Smooth muscle cell (in vitro differentiated cells): ENCODE results near the gene UBASH3B. TPM values are rescaled to one million over a fixed set of nuclear protein-coding genes. Genes with fewer than 3 reads are reported as not detected.

ENCODE experiments used
- DNase-seq: peaks from one replicate; lab custom pipeline; 2025; ENCODE audit not compliant: unreplicated experiment; lab: John Stamatoyannopoulos, UW
- H2AFZ ChIP-seq: fragments of 200-600 bp; sonication (generic); 2 replicates; pipeline ENCODE4 v1.6.0; 2016; ENCODE audit warnings: antibody characterized with exemption, low read depth, mild to moderate bottlenecking
- H3F3A ChIP-seq: fragments of 200-600 bp; sonication (generic); 2 replicates; pipeline ENCODE4 v1.6.0; 2017; ENCODE audit warnings: antibody characterized with exemption, low read depth
- H3K27ac ChIP-seq: fragments of 200-600 bp; sonication (generic); 2 replicates; pipeline ENCODE4 v1.5.1; 2016; ENCODE audit warnings: low read depth, mild to moderate bottlenecking
- H3K27me3 ChIP-seq: fragments of 200-600 bp; sonication (generic); 2 replicates; pipeline ENCODE4 v1.6.1; 2016; ENCODE audit warnings: low read depth, mild to moderate bottlenecking
- H3K36me3 ChIP-seq: fragments of 200-600 bp; sonication (generic); 2 replicates; pipeline ENCODE4 v1.5.1; 2016; ENCODE audit warnings: low read depth
- H3K4me1 ChIP-seq: fragments of 200-600 bp; sonication (generic); 2 replicates; pipeline ENCODE4 v1.5.1; 2016; ENCODE audit warnings: low read depth
- H3K4me2 ChIP-seq: fragments of 200-600 bp; sonication (generic); 2 replicates; pipeline ENCODE4 v1.6.0; 2016; ENCODE audit warnings: mild to moderate bottlenecking
- H3K4me3 ChIP-seq: fragments of 200-600 bp; sonication (generic); 2 replicates; pipeline ENCODE4 v1.5.1; 2016; ENCODE audit warnings: mild to moderate bottlenecking
- H3K79me2 ChIP-seq: fragments of 200-600 bp; sonication (generic); 2 replicates; pipeline ENCODE4 v1.6.0; 2016; ENCODE audit warnings: low read depth, mild to moderate bottlenecking
- H3K9ac ChIP-seq: fragments of 200-600 bp; sonication (generic); 2 replicates; pipeline ENCODE4 v1.6.0; 2016; ENCODE audit warnings: low read depth
- H3K9me3 ChIP-seq: fragments of 200-600 bp; sonication (generic); replicated peaks from 2 replicates; pipeline ENCODE4 v1.5.1; 2016; ENCODE audit warnings: low read depth
- H4K20me1 ChIP-seq: fragments of 200-600 bp; sonication (generic); 2 replicates; pipeline ENCODE4 v1.6.0; 2016; ENCODE audit warnings: low read depth
- CTCF ChIP-seq: fragments of 200-600 bp; sonication (generic); IDR thresholded peaks from 2 replicates; pipeline ENCODE4 v1.5.1; 2017; ENCODE audit warnings: borderline replicate concordance, mild to moderate bottlenecking, antibody characterized with exemption; ENCODE audit not compliant: insufficient read depth, poor library complexity, severe bottlenecking
- WGBS: methylation state at CpG from one replicate; pipeline ENCODE4 v1.1.7; 2016; ENCODE audit warnings: low lambda C conversion rate; 5-methylcytosine and 5-hydroxymethylcytosine counted together
- polyA plus RNA-seq: library from polyadenylated mRNA; unstranded; fragments of >200 nt; fragmentation: Nextera tagmentation; extraction: Ambion mirVana; gene quantifications from 2 replicates; pipeline ENCODE4 v1.2.1, GENCODE V29; 2016
- total RNA-seq: library from RNA; depleted of rRNA; stranded (reverse); fragments of >200 nt; gene quantifications from 2 replicates; pipeline ENCODE4 v1.2.3, GENCODE V29; 2014

The UBASH3B gene
- total and polyA plus RNA-seq, 2 experiments from 2014 or later = 15.8 to 30.5 TPM

- H3K9ac ChIP-seq = no peak overlapping the region
- H3K79me2 ChIP-seq = peaks cover 31% of the 10 kb centered on the region
- TF ChIP-seq CTCF = no peak
- DNase-seq = no peak
- H3K4me3 ChIP-seq = no peak overlapping the region
- no peaks in the 10 kb centered on the region for H3K9me3 ChIP-seq
- no peaks in the 10 kb centered on the region for H3K36me3 ChIP-seq
- H3K27me3 ChIP-seq = no peaks in the 10 kb centered on the region
- WGBS = 66% methylated on average over 5 of the region's 5 CpGs
- H2AFZ ChIP-seq = no peak overlapping the region
- H4K20me1 ChIP-seq = no peaks in the 10 kb centered on the region
- peaks cover 13% of the 10 kb centered on the region for H3K4me1 ChIP-seq
- peaks cover 7% of the 10 kb centered on the region for H3F3A ChIP-seq
- H3K27ac ChIP-seq = no peak overlapping the region
- H3K4me2 ChIP-seq = no peak overlapping the region
Observed at GRCh38 chr11:122711831-122712381, 56.4 kb downstream of the UBASH3B start.

GRCh38 chr11:122714004-122714403, 58.5 kb downstream of the UBASH3B start:
- Histone ChIP-seq H3F3A (peaks cover 7% of the 10 kb centered on the region), H3K27ac (no peak overlapping the region), H3K79me2 (peaks cover 40% of the 10 kb centered on the region), H3K9me3 (no peaks in the 10 kb centered on the region), H3K27me3 (no peaks in the 10 kb centered on the region), H4K20me1 (no peaks in the 10 kb centered on the region), H3K4me1 (peaks cover 13% of the 10 kb centered on the region), H3K9ac (no peak overlapping the region), H3K36me3 (no peaks in the 10 kb centered on the region), H3K4me3 (no peak overlapping the region), H3K4me2 (no peak overlapping the region), H2AFZ (no peak overlapping the region)
- 95% methylated on average over 5 of the region's 5 CpGs for WGBS
- DNase-seq = no peak
- TF ChIP-seq CTCF = no peak

- Histone ChIP-seq H3K4me1 (peaks cover 13% of the 10 kb centered on the region), H3K9ac (no peak overlapping the region), H3K36me3 (no peaks in the 10 kb centered on the region), H3K79me2 (peaks cover 42% of the 10 kb centered on the region), H3F3A (peaks cover 8% of the 10 kb centered on the region), H3K27ac (no peak overlapping the region), H2AFZ (no peak overlapping the region), H3K4me2 (no peak overlapping the region), H3K4me3 (no peak overlapping the region), H4K20me1 (no peaks in the 10 kb centered on the region), H3K9me3 (no peaks in the 10 kb centered on the region), H3K27me3 (no peaks in the 10 kb centered on the region)
- no peak for DNase-seq
- no peak for TF ChIP-seq CTCF
- WGBS = 97% methylated on average over 5 of the region's 5 CpGs
Observed at GRCh38 chr11:122714484-122714883, 59.0 kb downstream of the UBASH3B start.

GRCh38 chr11:122715548-122716440, 60.3 kb downstream of the UBASH3B start:
- H3K79me2 ChIP-seq = peaks cover 38% of the 10 kb centered on the region

More at GRCh38 chr11:122715548-122716440, 60.3 kb downstream of the UBASH3B start:
- H3K27me3 ChIP-seq = no peaks in the 10 kb centered on the region
- H3K36me3 ChIP-seq = no peaks in the 10 kb centered on the region
- H3K4me3 ChIP-seq = no peak overlapping the region
- H3K27ac ChIP-seq = peak overlapping the region; percentile 44
- H3K9ac ChIP-seq = no peak overlapping the region
- peak overlapping the region; percentile 34 for H3K4me2 ChIP-seq
- H4K20me1 ChIP-seq = no peaks in the 10 kb centered on the region
- no peaks in the 10 kb centered on the region for H3K9me3 ChIP-seq
- peaks cover 10% of the 10 kb centered on the region for H3K4me1 ChIP-seq
- no peak overlapping the region for H2AFZ ChIP-seq
- no peak for TF ChIP-seq CTCF
- peaks cover 21% of the 10 kb centered on the region for H3F3A ChIP-seq
- 65% methylated on average over 11 of the region's 11 CpGs for WGBS
- DNase-seq = no peak
